Activated CD4-positive, alpha-beta T cell treated with anti-CD3 and anti-CD28 coated beads, Interleukin-2, Interleukin-4, amounts not matched to agents 100 ng/mL and 50 ng/mL, durations not matched to agents 16 hours and 8 hours (primary cell): Measurements from ENCODE around the gene TGFB2.

Source experiments
- DNase-seq: peaks from one replicate; pipeline ENCODE4 v3.0.0-alpha.2; 2020; ENCODE audit warnings: low spot score

The TGFB2 gene

DNA sequence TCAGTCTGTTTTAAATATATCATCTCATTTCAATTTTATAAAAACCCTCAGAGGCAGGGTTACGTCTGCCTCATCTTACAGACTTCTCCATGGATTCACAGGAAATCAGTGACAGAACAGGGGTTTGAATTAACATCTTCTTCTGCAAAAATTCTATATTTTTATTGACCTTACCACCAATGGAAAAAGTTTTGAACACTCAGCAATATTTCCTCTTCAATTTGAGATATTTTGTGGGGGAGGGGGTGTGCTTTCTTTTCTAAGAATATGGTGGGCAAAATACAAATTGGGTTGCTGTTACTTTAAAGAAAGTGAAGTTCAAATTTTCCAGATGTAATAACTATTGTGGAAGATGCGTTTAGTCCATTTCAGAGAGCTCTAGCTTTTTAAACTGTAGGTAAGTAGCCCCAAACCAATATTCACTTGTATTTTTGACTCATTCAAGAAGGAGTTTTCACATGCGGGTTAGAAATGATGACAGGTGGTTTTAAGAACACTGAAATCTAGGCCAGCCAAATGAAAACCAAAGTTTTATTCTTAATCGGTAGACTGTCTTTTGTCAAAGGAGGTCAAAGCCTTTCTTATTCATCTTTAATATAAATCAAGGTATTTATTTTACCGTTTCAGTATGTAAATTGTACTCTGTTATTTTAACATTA, 17.4 kb downstream of the TGFB2 start:
- no peak for DNase-seq

DNA sequence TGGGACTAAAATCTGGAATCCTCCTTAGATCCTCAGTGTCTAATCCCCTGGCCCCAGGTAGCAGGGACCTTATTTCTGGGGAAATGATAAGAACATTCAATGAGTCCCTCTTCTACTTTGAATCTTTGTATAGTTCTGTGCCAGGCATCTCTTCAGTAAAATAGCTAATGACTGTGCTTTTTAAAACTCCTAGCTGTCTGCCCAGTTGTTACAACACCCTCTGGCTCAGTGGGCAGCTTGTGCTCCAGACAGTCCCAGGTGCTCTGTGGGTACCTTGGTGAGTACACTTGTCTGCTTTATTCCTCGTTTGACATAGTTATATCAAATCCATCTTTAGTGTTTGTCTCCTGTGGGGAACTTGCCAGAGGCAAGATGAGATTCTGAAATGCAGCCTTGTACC, 18.0 kb downstream of the TGFB2 start:
- no peak for DNase-seq

DNA sequence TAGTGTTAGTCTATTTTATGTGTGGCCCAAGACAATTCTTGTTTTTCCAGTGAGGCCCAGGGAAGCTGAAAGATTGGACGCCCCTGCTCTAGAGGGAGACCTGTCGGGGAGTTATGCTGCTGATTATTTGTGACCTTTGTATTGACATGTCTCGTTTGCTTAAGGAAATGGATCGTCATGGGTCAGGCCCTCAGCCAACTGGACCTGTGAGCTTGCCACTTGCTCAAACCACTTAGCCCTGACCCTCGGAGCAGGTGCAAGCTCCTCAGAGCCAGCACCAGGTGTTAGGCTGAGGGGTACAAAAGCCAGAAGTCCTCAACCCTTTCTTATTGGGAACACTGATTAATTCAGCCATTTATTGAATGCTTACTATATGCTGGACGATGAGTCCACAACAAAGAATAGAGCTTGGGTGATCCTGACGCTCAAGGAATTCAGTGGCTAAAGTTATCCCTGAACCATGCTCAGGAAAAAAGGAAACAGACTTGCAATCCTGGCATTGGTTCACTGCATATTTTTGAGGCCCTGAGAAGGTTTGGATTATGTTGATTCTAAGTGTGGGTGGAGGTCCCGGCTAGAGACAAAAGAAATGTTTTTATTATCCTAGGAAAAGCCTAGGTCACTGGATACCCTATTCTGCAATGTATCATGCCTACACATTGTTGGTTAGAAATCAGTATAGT, 19.0 kb downstream of the TGFB2 start:
- no peak for DNase-seq

DNA sequence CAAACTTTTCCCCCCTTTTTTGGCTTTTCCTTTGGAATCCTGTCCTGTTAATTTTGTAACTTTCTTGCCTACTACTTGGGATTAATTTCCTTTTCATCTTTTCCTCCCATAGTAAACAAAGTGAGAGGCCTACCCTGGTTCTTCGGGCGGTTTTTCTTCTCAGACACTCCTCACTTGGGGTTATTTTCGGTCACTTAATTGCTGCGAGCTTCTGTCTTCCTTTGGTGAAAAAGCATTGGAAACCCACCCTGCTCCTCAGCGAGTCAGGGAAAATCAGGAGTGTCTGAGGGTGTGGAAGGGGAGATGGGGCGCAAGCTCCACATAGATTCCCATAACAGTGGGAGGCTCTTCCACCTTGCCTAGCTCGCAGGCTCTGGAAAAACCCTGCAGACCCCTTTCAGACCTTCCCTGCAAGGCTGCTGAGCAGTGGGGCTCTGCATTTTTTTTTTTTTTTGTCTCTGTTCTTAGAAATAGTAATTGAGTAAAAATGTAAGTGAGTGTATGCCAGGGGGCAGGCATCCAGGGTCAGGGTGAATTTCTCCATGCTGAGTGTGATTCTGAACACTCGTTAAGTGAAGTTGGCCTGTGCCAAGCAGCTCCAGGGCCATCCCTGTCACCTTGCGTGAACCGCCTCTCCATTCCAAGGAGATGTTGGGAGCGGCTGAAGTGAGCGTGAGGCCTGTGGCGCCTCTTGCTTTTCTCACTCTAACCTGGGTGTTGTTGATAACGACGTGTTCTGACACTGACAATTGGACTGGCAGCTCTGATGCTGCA, 20.3 kb downstream of the TGFB2 start:
- DNase-seq = no peak

DNA sequence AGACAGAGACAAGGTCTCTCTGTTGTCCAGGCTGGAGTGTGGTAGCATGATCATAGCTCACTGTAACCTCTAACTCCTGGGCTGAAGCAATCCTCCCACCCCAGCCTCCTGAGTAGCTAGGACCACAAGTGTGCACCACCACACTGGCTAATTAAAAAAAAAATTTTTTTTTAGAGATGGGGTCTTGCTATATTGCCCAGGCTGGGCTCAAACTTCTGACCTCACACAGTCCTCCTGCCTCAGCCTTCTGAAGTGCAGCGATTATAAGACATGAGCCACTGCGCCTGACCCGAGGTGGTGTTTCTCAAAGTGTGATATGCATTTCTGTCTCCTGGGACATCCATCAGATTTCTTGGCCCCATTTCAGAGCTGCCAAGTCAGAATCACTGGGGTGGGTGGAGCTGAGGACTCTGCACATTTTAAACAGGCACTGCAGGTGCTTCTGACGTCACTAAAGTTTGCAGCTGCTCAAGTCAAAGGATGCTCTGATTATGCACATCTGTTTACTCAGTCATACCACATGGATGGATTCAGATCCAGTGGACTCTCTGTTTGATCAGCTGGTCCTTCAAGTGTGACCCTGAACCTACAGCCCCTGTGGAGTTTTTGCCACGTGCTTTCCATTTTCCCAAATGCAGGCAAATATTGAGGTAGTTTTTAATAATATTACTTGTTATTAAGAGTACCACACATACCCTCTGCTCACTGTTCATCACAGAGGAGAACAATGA, 21.4 kb downstream of the TGFB2 start:
- DNase-seq = no peak

DNA sequence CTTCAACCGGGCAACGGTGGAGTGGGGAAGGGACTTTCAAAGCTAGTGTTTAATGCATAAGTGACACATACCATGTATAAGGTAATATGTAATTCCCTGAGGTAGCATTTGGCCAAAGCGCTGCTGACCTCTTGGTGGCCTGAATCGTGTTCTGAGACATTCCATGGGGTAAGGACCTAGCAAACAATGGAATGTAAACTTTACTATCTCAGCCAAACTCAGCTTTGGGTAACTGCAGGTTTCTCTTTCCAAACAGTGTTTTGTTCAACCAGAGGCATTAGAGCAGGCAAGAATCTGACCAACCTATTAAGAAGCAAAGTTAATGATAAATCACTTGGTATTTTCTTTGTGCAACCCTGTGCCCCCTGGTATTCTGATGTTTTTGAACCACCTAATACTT, 22.0 kb downstream of the TGFB2 start:
- DNase-seq = no peak

DNA sequence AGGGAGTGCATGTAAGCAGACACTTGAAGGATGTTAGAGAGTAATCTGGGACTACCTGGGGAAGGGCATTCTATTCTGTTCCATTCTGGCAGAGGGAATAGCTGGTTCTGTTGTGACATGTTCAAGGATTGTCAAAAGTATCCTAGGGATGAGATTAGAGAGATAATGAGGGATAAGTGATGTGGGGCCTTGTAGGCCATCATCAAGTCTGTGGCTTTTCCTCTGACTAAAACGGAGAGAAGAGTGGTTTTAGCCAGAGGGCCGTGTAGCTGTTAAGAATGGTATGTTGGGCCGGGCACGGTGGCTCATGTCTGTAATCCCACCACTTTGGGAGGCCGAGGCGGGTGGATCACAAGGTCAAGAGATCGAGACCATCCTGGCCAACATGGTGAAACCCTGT, 23.6 kb downstream of the TGFB2 start:
- DNase-seq = no peak

DNA sequence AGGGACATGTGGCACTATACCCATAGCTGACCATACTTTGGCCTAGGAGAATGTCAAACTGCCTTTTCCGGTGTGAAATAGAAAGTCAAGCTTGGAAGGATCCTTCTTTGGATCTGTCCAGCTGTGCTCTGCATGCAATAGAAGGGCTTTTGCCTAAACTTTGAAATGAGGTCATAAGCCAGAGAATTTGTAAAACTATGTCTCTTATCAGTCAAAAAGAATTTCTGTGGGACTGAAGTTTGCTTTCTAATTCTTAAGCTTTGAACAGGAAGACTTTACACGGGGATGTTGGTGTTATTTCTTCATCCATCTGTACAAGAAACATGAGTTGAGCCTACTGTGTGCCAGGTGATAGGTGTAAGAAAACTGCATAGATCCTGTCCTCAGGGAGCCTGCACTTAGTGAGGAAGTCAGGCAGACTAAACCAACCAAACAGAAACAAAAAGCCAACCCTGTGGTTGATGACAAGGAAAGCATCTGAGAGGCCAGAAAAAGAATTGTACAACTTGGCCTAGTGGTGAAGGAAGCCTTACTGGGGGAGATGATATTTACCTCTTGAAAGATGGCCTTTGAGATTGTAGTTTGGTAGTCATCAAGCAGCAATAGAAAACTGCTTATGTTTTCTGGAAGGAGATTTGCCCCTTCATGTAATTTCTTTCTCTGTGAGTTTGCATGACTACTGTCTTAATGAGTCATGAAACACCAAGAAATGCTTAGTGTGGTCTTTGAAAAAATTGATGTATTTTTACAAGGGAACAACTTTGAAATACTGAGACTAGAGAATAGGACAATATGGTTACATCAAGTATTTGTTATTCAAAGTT, 24.8 kb downstream of the TGFB2 start:
- no peak for DNase-seq

DNA sequence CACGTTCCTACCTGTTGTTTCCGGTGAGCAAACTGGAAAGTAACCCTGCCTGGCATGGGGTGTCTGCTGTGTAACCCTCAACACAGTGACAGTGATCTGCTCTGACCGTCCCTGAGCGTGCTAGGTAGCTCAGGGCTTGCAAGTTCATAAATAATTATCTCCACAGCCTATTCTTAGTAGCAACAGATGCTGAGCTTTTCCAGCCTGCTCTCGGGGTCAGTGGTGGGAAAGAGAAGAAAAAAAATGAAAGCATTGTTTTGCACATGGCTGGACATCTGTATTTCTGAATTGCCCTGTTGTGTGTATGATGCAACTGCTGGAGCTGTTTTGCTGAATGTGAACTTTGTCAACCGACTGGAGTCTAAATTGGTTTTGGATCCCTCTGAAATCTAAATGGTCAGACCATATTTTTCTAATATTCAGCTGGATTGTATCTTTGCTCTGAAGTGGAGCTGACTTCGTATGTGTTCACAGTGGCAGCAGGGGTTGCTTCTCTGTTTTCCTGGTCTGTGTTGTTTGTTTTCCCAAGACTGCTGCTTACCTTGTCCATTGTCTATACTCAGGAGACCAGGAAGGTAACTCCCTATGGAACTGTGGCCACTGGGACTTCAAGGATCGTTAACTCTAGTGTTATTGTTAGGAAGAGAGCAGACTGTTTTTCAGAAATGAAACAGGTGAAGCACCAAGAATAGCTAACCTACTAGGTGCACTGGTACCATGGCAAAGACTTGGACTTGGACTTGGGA, 27.0 kb downstream of the TGFB2 start:
- no peak for DNase-seq

DNA sequence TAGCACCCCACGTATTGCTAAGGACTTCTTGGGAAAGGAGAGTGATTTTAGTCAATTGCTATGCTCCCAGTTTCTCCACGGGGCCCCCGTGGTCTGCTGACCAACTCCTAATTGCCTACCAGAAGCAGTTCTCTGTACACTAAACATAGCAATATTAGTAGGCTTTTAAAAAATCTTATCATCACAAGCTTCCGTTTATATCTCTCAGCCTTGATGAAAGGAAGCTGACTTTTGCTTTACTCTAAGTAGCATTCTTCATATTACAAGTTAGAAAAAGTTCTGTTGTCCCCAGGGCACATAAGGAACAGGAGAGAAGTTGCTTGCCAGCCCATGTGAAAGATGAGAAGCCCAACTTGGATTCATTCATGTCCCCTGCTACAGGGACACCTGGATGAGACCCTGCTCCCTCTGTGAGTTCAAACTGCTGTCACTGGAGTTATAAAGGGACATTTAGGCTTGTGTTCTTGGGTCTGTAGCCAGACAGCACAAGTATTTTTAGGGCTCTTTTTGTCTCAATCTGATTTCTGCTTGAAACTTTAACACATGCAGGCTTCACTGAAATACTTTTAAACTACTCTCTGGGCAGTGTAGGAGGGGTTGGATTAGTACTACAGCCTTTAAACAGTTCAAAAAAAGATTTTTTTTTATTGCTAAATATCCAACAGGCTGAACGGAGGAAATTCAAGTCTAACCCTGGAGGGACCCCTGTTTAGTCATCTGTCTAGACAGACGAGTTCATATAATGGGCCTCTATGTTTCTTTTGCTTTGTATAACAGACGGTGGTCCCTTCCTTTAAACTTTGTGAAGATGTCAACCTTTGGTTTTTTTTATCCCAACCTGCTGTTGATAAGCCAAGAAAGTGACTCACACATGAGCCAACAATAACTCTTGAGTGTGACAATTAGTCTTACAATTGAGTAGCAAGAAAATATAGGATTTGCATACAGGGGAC, 29.5 kb downstream of the TGFB2 start:
- DNase-seq = no peak

DNA sequence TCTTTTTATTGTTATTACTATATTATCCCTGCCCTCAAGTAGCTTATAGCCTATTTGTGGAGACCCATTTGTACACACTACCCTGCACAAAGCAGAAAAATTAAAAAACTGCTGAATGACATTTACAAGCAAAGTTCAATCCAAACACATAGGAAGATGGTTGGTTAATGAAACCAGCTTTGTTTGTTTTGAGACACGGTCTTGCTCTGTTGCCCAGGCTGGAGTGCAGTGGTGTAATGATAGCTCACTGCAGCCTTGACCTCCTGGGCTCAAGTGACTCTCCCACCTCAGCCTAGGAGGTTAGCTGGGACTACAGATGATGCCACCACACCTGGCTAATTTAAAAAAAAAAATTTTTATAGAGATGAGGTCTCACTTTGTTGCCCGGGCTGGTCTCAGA, 31.6 kb downstream of the TGFB2 start:
- no peak for DNase-seq

DNA sequence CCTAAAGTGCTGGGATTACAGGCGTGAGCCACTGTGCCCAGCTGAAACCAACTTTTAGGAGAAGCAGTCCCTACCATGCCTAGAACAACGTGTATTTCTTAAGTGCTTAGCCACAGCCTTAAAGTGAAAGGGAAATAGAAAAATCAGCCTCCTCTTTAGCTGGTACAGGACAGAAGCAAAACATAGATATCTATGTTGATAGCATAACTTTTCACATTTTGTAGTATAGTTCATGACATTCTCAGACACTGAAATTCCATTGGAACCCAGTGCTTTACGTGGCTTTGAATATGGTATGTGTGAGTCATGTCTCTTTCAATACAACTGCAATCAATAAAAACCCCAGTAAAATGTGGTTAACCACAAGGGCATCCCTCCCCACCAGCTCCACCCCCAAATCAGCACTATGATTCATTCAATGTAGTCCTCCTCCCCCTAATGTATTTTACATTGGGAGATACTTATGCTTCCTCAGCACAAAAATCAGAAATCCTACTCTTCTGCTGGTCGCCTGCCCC, 32.1 kb downstream of the TGFB2 start:
- peak; percentile 86 for DNase-seq

DNA sequence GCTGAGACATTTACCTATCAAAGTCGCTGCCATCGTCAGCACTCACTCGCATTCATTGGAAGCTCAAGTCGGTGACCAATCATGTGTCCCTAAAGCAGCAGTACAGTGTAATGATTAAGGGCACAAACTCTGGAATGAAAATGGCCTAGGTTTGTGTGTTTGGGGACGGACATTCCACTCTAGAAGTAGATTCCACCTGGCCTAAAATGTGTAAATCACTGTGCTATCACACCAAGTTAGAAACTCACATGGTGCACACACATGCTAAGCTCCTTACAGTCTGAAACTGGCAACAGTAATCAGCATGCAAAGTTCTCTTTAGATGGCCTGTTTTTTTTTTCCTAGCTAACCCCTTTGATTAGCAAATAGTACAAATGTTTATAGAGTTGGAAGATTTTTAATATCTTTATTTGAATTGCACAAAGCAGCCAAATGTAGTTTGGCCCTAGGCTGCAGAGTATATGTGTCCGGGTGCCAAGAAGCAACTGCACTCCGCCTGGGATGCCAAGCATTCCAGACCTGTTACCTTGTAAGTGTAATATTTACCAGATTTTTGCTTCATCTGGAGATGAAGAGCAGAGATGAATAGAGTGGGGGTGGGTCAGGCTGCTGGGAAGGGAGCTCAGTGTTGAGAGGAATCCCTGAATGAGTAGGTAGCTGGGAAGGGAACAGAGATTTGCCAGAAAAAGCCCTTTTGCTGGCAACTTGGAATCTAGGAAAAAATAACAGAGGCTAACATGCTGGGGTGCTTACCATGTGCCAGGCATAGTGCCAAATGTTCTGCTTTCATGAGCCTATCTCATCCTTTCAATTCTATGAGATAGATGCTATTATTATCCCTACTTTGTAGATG, 35.2 kb downstream of the TGFB2 start:
- DNase-seq = no peak

DNA sequence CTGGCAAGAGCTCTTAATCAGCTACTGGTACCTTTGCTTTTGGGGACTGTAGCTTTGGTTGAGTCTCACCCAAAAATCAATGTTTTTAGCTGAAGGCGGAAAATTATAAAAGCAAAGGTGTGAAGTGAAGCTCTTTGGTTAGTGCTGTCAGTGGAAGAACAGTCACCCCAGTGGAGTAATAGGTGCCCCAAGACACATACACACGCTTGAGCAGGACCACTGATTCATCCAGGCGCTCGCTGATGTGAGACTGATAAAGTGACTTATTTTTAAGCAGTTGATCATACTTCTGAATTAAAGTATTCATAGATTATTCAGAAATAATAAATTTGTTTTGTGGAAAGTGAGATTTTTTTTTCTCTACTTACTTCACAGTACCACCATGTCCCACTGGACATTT, 37.1 kb downstream of the TGFB2 start:
- no peak for DNase-seq

DNA sequence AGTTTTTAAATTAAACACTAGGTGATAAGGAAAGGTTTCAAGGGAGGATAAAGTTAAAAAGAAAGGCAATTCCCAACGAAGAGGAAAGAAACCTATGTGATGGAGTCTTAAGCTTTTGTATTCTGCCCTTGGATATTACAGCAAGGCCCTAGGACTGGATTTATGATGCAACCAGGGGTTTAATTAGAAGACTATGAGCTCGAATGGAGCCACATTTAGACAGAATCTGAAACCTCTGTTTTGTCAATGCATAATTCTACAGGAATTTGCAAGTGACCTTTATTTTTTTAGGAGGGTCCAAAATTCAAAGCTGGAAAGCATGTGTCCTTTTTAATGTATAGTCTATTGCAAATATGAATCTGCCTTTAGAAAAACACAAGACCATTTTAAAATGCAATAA, 37.9 kb downstream of the TGFB2 start:
- DNase-seq = no peak

DNA sequence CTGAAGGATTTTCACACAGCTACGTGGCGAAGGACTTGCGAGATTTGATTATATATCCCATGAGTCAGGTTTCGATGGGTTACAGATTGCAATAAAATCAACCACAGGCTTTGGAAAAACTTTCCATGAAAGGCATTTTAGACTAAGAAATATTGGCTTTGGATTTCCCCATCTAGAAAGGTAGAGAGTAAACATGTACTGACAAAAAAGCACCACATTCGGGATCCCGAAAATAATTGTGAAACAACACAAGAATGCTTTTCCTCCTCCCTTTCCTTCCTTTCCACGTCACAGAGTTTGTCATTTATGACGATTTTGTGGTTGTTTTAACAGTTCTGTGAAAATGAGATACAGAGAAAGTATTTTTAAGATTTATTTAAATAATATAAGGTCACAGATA, 38.5 kb downstream of the TGFB2 start:
- DNase-seq = no peak

DNA sequence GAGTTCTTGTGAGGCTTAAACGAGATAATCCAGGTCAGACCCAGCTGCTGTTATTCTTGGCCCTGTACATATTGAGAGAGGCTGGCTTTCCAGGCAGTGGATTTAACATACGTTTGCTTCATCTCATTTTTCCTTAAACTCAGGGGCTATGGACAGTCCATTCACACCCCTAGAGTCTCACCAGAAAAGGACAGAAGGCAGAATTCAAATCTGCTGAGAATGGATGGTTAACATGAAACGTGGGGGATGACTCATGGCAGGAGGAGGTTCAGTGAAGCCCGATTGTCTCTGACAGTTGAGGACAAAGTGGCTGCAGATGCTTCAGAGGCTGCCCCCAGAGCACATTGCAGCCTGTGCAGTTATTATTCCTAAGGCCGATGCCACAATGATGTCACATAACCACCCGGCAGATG, 39.5 kb downstream of the TGFB2 start:
- DNase-seq = no peak

DNA sequence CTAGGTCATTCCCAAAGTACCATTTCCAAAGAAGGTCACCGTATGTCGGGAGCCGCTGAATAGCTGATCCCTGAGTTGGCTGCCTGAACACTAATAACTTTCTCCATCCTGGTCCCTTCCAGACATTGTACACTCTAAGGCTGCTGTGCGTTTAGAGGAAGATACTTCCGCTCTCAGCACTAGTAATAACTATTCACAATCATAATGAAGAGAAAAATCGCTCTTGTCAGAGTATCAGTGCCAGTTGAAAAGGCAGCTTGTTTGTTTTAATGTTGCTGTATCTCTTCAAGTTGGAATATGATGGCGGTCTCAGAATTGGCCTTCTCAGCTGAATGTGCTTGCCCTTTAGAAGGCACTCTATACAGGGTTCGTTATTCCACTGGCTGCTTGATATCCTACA, 43.5 kb downstream of the TGFB2 start:
- no peak for DNase-seq

DNA sequence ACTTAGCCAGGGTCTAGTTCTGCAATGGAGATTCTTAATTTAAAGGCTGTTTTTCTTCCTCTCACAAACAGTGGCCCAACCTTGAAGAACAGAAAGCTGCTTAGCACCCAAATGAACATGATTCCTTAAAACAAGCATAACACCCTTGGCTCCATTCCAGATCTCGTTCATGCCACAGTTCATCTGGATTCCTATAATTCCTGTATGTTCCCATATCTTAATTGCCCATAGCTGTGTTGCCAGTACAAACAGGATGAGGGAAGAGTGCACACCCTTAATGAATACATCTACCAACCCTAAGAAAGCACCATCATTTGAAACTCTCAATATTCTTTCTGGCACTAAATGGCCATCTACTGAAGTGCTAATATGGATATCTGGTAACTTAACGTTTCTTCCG, 45.5 kb downstream of the TGFB2 start:
- no peak for DNase-seq
